Measurements from ENCODE around the gene AQP5. TPM values are rescaled to one million over a fixed set of nuclear protein-coding genes. Genes with fewer than 3 reads are reported as not detected.

AQP5 gene
- polyA plus RNA-seq, 3 donors from 2014 or later: not detected

DNA sequence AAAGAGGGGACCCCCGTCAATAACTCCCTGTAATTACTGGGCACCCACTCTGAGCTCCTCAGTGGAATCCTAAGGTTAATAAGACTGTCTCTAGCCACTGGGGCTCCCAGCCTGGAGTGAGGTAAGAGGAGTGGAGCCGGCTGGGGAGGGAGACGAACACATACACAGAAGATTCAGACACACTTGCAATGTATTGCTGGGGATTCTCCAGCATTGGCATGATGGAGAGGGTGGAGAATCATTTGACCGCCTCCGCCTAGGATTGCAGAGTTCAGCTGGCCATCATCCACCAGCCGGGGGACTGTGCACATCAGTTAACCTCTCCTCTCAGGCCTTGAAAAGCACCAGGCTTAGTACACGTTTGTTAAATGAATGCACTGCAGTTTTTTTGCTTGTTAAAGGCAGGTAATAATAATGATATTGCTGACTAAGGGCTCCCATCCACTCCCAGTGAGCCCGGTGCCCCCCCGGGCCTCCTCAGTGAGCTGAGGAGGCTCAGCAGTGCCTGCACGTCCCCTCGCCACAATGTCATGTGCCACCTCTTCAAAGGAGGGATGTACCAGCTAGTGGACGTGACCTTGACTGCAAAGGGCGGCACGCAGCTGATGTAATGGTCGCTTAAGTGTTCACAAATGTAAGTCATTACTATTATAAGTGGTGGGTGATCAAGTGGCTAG, 37.7 kb upstream of the AQP5 start:
- no peak overlapping the region for H3K4me3 Mint-ChIP-seq
- H3K27me3 Mint-ChIP-seq (ENCODE audit: low read depth in 3 of 3): peaks cover 0 to 10% (median 5%) of the 10 kb centered on the region in 3 donors
- no peak for DNase-seq
- H3K4me1 Mint-ChIP-seq: no peaks in the 10 kb centered on the region
- H3K27ac Mint-ChIP-seq: no peak overlapping the region
- no peaks in the 10 kb centered on the region for H3K9me3 Mint-ChIP-seq
- H3K36me3 Mint-ChIP-seq: no peaks in the 10 kb centered on the region

GRCh38 chr12:49924628-49925246, 36.9 kb upstream of the AQP5 start:
- DNase-seq: no peak
- Mint-ChIP-seq H3K36me3 (no peaks in the 10 kb centered on the region), H3K27ac (no peak overlapping the region), H3K4me1 (no peaks in the 10 kb centered on the region), H3K4me3 (no peak overlapping the region), H3K27me3 (ENCODE audit: low read depth in 3 of 3) (peaks cover 0 to 11% (median 5%) of the 10 kb centered on the region in 3 donors), H3K9me3 (no peaks in the 10 kb centered on the region)

DNA sequence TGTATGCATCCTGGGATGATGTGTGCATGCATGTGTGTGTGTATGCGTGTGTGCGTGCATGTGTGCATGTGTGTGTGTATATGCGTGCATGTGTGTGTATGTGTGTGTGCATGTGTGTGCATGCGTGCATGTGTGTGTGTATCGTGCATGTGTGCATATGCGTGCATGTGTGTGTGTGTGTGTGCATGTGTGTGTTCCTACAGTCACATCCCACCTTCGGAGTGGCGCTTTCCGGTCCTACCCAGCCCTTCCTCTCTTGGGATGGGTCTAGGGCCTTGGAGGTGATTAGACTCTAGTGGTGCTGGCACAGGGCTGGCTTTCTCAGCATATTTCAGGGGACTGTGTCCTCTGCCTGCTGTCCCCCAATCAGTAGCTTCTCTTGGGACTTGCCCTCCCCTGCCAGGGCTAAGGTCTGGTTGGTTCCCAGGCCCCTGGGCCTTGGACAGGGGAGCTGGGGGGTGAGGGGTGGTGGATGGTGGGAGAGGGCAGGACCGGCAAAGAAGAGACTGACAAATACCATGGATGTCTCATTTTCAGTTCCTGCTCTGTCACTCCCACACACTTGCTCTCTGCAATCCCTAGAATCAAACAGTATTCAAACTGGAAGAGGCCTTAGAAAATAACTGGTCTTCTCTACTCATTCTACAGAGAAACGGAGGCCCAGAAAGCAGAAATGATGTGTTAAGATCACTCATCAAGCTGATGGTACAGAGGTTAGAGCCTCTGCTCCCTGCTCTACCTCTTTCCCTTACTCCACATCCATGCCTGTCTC, 36.1 kb upstream of the AQP5 start:
- Mint-ChIP-seq H3K27me3 (ENCODE audit: low read depth in 3 of 3) (peaks cover 0 to 10% (median 5%) of the 10 kb centered on the region in 3 donors), H3K9me3 (no peaks in the 10 kb centered on the region), H3K27ac (no peak overlapping the region), H3K4me3 (no peak overlapping the region), H3K36me3 (no peaks in the 10 kb centered on the region), H3K4me1 (no peaks in the 10 kb centered on the region)
- no peak for DNase-seq

- Mint-ChIP-seq H3K9me3 (no peaks in the 10 kb centered on the region), H3K36me3 (no peaks in the 10 kb centered on the region), H3K4me1 (no peaks in the 10 kb centered on the region), H3K4me3 (no peak overlapping the region), H3K27ac (no peak overlapping the region), H3K27me3 (ENCODE audit: low read depth in 3 of 3) (peaks cover 0 to 11% (median 5%) of the 10 kb centered on the region in 3 donors)
- no peak for DNase-seq
Observed at GRCh38 chr12:49928471-49928870, 33.2 kb upstream of the AQP5 start.

DNA sequence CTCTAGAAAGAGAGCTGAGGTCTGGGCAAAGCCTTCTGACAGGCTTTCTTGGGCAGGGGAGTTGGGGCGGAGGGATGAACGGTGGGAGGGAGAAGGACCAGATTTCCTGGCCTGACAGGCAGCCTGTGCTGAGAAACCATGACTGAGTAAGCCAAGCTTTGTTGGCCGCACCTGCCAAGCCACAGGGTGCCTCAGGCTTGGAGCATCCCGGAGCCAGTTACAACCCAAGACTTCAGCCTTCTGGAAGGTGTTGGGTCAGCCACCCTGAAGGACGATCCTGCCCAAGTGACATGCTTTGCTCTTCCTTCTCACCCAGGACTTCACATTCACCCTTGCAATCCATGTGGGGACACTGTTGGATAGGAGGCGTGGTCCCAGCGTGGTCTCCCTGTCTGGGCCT, 32.1 kb upstream of the AQP5 start:
- peaks cover 0 to 11% (median 5%) of the 10 kb centered on the region in 3 donors for H3K27me3 Mint-ChIP-seq (ENCODE audit: low read depth in 3 of 3)
- H3K4me1 Mint-ChIP-seq: no peaks in the 10 kb centered on the region
- DNase-seq: no peak
- no peak overlapping the region for H3K27ac Mint-ChIP-seq
- no peaks in the 10 kb centered on the region for H3K36me3 Mint-ChIP-seq
- no peak overlapping the region for H3K4me3 Mint-ChIP-seq
- no peaks in the 10 kb centered on the region for H3K9me3 Mint-ChIP-seq

- no peak for DNase-seq
- H3K36me3 Mint-ChIP-seq: no peaks in the 10 kb centered on the region
- H3K4me1 Mint-ChIP-seq: no peaks in the 10 kb centered on the region
- no peak overlapping the region for H3K4me3 Mint-ChIP-seq
- peaks cover 0 to 13% (median 5%) of the 10 kb centered on the region in 3 donors for H3K27me3 Mint-ChIP-seq (ENCODE audit: low read depth in 3 of 3)
- H3K9me3 Mint-ChIP-seq: no peaks in the 10 kb centered on the region
- no peak overlapping the region for H3K27ac Mint-ChIP-seq
Observed at GRCh38 chr12:49930515-49931288, 31.0 kb upstream of the AQP5 start.

GRCh38 chr12:49932023-49932422, 29.6 kb upstream of the AQP5 start:
- no peak for DNase-seq
- Mint-ChIP-seq H3K4me1 (no peaks in the 10 kb centered on the region), H3K9me3 (no peaks in the 10 kb centered on the region), H3K4me3 (no peak overlapping the region), H3K36me3 (no peaks in the 10 kb centered on the region), H3K27me3 (ENCODE audit: low read depth in 3 of 3) (peaks cover under 1 to 18% (median 1%) of the 10 kb centered on the region in 3 donors), H3K27ac (no peak overlapping the region)

DNA sequence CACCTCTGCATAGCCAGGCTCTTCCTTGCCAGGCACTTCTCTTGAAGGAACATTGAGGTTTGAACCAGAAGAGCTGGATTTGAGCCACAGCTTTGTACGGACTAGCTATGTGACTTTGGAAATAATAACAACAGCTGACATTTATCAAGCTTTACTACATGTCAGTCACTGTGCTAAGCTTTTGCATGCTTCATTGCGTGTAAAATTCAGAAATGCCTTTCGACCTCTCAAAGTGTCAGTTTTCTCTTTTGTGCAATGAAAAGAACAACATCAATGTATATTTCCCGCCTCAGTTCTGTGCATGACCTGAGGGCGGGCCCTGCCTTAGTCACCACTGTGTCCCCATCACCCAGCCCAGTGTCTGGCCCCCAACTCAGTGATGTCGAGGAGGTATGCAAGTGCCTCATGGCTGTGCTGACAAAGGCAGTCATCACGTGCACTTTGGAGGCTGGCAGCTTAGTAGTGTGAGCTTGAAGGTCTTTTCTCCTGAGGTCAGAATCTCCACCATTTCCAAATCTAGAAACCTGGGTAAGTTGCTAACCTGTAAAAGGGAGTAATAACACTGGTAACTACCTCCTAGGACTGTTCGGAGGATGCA, 29.0 kb upstream of the AQP5 start:
- Mint-ChIP-seq H3K27me3 (ENCODE audit: low read depth in 3 of 3) (peaks cover 0 to 18% (median 3%) of the 10 kb centered on the region in 3 donors), H3K4me3 (no peak overlapping the region), H3K27ac (no peak overlapping the region), H3K4me1 (no peaks in the 10 kb centered on the region), H3K36me3 (no peaks in the 10 kb centered on the region), H3K9me3 (no peaks in the 10 kb centered on the region)
- DNase-seq: no peak

- H3K36me3 Mint-ChIP-seq: no peaks in the 10 kb centered on the region
- no peak overlapping the region for H3K27ac Mint-ChIP-seq
- H3K9me3 Mint-ChIP-seq: no peaks in the 10 kb centered on the region
- no peaks in the 10 kb centered on the region for H3K4me1 Mint-ChIP-seq
- H3K4me3 Mint-ChIP-seq: no peak overlapping the region
- no peak for DNase-seq
- peaks cover 0 to 17% (median 3%) of the 10 kb centered on the region in 3 donors for H3K27me3 Mint-ChIP-seq (ENCODE audit: low read depth in 3 of 3)
Observed at GRCh38 chr12:49933796-49934195, 27.9 kb upstream of the AQP5 start.

DNA sequence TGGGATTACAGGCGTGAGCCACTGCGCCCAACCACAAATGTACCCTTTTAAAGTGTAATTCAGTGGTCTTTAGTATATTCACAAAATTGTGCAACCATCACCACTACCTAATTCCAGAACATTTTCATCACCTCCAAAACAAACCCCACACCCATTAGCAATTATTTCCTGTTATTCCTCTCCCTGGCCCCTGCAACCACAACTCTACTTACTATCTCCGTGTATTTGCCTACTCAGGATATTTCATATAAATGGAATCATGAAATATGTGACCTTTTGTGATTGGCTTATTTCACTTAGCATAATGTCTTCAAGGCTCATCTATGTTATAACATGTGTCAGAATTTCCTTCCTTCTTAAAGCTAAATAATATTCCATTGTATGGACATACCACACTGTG, 27.2 kb upstream of the AQP5 start:
- no peaks in the 10 kb centered on the region for H3K9me3 Mint-ChIP-seq
- H3K4me3 Mint-ChIP-seq: no peak overlapping the region
- H3K27ac Mint-ChIP-seq: no peak overlapping the region
- no peaks in the 10 kb centered on the region for H3K4me1 Mint-ChIP-seq
- no peaks in the 10 kb centered on the region for H3K36me3 Mint-ChIP-seq
- no peak for DNase-seq
- peaks cover 0 to 15% (median 3%) of the 10 kb centered on the region in 3 donors for H3K27me3 Mint-ChIP-seq (ENCODE audit: low read depth in 3 of 3)

- peaks cover 0 to 15% (median 4%) of the 10 kb centered on the region in 3 donors for H3K27me3 Mint-ChIP-seq (ENCODE audit: low read depth in 3 of 3)
- no peak for DNase-seq
- H3K27ac Mint-ChIP-seq: no peak overlapping the region
- H3K4me1 Mint-ChIP-seq: no peaks in the 10 kb centered on the region
- H3K9me3 Mint-ChIP-seq: no peaks in the 10 kb centered on the region
- no peaks in the 10 kb centered on the region for H3K36me3 Mint-ChIP-seq
- no peak overlapping the region for H3K4me3 Mint-ChIP-seq
Observed at GRCh38 chr12:49936925-49937324, 24.7 kb upstream of the AQP5 start.

DNA sequence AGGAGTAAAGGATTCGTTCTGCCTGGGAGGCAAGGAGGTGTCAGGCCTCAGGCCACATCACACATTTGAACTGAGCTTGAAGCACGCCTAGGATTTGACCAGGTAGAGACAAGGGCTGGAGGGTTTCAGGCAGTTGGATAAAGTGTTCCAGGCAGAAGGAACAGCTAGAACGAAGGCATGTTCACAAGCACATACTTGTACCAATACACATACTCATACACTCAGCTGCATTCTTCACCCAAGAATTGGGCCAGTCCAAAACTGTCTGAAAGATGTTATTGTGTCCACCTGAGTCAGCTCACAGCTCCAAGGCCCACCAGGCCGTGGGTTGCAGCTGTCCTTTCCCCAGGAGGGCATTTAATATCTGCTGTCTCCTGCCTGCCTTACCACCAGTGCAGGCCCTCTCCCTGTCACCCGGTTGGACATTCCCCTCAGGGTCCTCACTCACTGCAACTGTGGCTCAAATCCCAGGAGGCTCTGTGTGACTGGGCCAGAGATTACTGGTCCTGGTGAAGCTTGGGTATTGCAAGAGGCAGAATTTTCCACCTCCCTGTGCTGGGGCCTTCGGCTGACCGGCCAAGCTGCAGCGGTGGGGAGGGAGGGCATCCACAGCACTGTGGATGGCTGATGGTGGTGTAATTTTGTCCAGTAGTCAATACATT, 23.9 kb upstream of the AQP5 start:
- Mint-ChIP-seq H3K27ac (peak overlapping the region in 1 of 6 donors; percentile 30), H3K4me1 (no peaks in the 10 kb centered on the region), H3K27me3 (ENCODE audit: low read depth in 3 of 3) (peaks cover 0 to 15% (median 6%) of the 10 kb centered on the region in 3 donors), H3K36me3 (no peaks in the 10 kb centered on the region), H3K4me3 (no peak overlapping the region), H3K9me3 (no peaks in the 10 kb centered on the region)
- no peak for DNase-seq

DNA sequence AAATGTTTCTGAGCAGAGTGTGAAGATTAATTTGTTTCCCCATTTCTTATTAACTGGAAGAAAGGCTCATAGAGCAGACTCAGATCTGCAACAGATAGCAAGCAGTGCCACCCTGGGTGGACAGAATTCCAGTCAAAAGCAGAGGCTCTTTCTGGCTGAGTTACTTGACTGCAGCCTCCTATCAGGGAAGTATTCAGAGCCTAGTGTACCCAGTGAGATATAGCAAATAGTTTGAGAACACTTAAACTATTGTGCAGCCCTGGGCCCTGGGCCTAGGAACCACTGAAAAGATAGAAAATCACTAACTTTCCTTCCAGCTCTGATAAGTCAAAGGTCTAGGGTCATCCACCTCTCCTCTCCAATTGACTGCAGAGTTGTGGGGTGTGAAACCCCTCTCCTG, 22.4 kb upstream of the AQP5 start:
- Mint-ChIP-seq H3K4me3 (no peak overlapping the region), H3K4me1 (no peaks in the 10 kb centered on the region), H3K36me3 (no peaks in the 10 kb centered on the region), H3K9me3 (no peaks in the 10 kb centered on the region), H3K27me3 (ENCODE audit: low read depth in 3 of 3) (peaks cover 0 to 13% (median 6%) of the 10 kb centered on the region in 3 donors), H3K27ac (no peak overlapping the region)
- DNase-seq: no peak
